IPS-11a (cell line): ENCODE measurements around the gene TSPAN5.

Experiments
- H3K4me3 ChIP-seq: one replicate; pipeline ENCODE4 v1.5.1; 2013; ENCODE audit warnings: low read depth, low read length, control low read depth

Gene TSPAN5

DNA sequence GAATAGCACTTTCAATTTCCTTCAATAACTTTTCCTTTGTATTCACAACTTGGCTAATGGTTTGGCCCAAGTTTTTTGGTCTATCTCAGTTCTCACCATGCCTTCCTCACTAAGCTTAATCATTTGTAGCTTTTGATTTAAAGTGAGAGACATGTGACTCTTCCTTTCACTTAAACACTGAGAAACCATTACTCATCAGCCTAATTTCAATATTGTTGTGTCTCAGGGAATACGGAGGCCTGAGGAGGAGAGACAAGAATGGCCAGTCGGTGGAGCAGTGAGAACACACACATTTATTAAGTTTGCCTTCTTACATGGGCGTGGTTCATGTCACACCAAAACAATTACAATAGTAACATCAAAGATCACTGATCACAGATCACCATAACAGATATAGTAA lies 56.7 kb downstream of the TSPAN5 start:
- no peak overlapping the region for H3K4me3 ChIP-seq

- no peak overlapping the region for H3K4me3 ChIP-seq
Observed at GRCh38 chr4:98599617-98600205, 58.7 kb downstream of the TSPAN5 start.

- no peak overlapping the region for H3K4me3 ChIP-seq
Observed at GRCh38 chr4:98586962-98587354, 71.5 kb downstream of the TSPAN5 start.

DNA sequence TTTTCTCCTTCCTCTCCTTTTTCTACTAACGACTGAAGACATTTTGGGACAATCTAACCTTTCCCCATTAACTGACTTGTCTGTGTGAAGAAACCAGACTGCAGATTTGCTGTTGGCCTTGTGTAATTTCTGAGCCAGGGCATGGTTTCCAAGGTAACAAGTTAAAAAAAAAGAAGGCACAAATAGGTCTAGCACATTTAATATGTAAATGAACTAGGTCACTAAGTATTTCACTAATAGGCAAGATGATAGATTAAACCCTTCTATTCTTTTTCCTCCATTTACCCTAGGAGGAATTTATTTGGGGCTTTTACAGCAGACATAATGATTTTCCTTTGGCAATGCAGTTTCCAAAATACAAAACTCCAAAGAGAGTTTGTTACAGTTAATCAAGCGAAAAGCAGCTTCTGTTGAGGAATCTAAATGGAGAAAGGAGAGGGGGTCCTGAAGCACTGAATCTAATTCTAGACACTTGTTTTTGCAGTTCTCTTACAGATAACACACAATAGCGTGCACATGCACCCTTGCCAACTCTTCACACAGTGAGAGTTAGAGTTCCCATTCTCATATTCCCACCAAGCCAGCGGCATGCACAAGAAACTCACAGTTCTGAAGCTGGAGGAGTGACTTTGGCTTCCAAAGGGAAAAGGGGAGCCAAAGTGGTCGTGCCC lies 72.0 kb downstream of the TSPAN5 start:
- no peak overlapping the region for H3K4me3 ChIP-seq

- no peak overlapping the region for H3K4me3 ChIP-seq
Observed at GRCh38 chr4:98585596-98585995, 72.8 kb downstream of the TSPAN5 start.

DNA sequence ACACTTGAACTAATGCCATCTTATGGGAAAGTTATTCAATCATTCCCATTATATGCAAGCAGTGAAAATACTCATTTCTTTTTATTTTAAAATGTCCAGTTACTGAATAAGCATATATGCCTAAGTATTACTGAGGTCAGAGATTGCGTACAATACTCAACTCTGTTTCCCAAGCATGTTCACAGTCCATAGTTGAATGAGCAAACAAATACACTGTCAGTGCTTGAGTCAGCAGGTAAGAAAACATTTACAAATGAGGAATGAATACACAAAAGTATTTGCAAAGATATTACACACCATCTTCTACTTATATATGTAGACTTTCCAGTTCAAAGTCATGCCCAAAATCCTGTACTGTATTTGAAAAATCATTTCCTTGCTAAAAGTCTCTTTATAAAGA lies 74.1 kb downstream of the TSPAN5 start:
- no peak overlapping the region for H3K4me3 ChIP-seq

- no peak overlapping the region for H3K4me3 ChIP-seq
Observed at GRCh38 chr4:98583265-98583664, 75.1 kb downstream of the TSPAN5 start.

- H3K4me3 ChIP-seq, result no peak overlapping the region
Observed at GRCh38 chr4:98581126-98581525, 77.3 kb downstream of the TSPAN5 start.

GRCh38 chr4:98577956-98578355 lies 80.5 kb downstream of the TSPAN5 start:
- no peak overlapping the region for H3K4me3 ChIP-seq

GRCh38 chr4:98574816-98575215 lies 83.6 kb downstream of the TSPAN5 start:
- H3K4me3 ChIP-seq, result no peak overlapping the region

GRCh38 chr4:98573791-98574190 lies 84.6 kb downstream of the TSPAN5 start:
- no peak overlapping the region for H3K4me3 ChIP-seq

DNA sequence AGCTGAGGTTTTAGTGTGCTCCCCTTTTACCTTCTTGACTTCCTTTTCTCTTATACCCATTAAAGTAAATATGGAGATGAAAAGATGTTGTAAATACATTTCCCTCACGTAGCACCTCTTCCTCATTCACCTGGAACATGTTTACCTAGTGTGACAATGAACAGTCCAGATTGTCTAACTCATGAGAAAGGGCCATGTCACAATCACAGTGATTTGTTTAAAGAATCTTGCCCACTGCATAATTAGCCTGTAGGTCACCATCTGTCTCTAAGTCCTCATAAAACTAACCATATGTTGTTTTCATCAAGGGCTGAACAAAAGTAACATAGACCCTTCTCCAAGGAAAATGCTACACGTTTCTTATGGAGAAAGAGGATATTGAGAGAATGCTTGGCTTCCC lies 85.7 kb downstream of the TSPAN5 start:
- no peak overlapping the region for H3K4me3 ChIP-seq

DNA sequence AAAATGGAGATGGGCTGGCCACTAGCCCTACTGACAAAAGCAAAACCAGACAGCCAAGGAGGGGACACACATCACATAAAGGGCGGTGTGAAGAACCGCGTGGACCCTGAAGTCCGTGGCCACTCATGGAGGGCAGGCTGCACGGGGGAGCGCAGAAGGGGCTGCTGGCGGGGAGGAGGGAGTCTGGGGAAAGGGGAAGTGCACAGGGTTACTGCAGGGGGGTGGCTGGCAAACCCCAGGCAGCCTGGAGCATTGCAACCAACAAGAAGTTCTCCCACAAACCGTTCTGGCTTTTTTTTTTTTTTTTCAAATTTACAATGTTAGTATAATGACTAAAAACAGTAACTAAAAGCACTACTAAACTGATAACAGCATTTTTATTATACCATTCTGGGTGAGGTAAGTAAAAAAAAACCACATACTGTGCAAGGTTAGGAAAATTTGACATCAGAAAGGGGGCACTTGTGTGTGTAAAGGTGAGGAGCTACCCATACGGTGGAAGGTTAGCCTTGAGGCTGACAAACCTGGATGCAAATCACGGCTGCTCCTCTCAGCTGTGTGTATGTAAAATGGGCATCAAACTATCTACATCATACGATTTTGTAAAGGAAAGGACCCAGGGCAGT lies 87.1 kb downstream of the TSPAN5 start:
- no peak overlapping the region for H3K4me3 ChIP-seq

DNA sequence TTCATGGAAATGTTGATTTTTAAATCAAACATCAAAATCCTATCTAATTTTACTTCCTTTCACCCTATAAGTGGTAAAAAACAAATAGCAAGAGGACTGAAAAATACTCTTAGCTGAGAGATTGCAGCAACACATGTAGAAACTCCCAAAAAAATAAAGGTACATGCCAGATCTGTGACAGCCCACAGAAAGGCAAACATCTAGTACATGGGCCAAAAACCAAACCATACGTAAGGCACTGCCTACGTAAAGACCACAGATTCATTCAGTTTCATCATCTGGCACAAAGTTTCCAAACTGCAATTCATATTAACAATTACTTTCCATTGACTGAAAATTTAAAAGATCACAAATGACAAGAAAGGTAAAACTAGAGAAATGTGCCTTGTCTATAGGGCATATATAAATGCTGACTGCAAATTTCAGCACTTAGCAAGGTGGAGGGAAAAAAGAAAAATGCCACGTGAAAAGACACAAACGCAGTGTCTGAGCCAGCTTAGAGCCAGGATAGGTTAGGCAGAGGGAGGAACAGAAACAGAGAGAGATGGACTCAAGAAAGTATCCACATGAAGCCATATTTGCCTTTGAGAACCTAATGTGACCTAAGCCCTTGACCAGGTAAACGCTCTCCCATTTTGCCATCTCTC lies 88.1 kb downstream of the TSPAN5 start:
- H3K4me3 ChIP-seq, result no peak overlapping the region

DNA sequence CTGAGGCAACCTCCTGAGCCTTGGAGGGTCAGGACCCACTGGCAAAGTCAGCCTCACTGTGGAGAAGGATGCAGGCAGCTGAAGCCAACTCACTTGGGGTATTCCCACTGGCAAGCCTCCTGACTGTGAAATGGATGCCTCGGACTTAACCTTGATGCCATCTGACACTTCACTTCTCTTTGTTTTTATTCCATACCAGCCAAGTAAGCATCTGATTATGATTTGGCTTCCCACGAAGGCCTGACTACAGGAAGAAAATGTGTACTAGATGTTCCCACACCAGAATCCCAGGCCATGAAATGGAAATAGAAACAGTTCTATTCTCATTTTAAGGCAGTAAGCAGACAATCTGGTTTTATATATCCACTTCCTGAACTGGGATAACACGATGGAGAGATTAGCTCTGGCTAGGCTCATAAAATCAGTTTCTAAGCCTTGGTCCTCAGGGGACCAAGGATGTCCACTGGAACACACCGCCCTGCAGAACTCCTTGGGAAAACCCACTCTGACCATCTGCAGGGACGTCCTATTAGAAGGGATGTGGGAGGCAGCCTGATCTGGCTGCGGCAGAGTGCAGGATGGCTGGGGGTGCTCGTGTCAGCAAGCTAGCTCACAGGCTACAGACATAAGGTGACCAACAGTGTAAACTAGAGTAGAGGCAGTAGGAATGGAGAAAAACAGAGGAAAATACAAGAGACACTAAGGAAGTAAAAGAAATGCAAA lies 89.3 kb downstream of the TSPAN5 start:
- H3K4me3 ChIP-seq, result no peak overlapping the region

DNA sequence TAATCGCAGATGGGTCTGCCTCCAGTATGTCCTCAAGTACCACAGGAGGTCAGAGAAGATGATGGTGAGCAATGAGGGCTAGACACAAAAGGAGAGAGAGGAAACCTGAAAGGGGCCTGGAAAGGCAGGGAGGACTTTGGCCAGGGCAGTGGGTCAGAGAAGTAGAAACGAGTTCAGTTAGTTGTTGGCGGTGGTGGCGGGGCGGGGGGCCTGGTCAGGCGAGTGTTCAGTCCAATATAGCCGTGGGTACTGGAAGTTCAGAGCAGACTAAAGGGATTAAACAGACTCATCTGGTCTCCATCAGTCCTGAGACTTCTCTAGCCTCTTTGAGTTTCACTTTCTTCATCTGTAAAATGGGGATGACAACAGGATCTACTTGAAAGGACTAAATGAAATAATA lies 90.8 kb downstream of the TSPAN5 start:
- no peak overlapping the region for H3K4me3 ChIP-seq

- H3K4me3 ChIP-seq, result no peak overlapping the region
Observed at GRCh38 chr4:98566361-98567008, 91.9 kb downstream of the TSPAN5 start.

DNA sequence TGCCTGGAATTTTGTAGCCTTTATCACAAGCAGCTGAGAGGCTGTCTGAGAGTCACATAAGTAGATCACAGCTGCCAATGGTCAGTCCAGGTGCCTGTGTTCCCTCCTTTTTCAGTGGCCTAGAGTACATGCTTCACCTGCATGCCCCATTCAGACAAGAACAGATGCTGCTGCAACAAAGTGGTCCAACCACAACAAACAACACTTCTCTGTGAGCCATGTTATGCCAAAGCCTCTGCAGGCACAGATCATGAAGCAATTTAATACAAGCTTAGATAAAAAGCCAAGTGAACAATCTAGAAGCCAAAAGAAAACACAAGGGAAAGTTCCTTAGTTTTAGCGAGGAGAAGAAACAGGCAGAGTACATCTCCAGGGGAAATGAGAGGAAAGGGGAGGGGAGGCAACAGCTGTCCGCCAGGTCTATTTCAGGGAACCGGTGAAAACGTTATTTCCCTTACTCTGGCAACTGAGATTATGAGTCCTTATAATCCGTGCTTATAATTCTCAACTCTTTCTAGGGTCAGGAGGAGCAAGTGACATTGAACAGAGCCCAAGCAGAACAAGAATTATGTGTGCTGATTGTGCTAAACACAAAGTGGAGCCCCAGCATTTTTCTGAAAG lies 92.6 kb downstream of the TSPAN5 start:
- H3K4me3 ChIP-seq, result no peak overlapping the region

- no peak overlapping the region for H3K4me3 ChIP-seq
Observed at GRCh38 chr4:98564852-98565251, 93.6 kb downstream of the TSPAN5 start.

DNA sequence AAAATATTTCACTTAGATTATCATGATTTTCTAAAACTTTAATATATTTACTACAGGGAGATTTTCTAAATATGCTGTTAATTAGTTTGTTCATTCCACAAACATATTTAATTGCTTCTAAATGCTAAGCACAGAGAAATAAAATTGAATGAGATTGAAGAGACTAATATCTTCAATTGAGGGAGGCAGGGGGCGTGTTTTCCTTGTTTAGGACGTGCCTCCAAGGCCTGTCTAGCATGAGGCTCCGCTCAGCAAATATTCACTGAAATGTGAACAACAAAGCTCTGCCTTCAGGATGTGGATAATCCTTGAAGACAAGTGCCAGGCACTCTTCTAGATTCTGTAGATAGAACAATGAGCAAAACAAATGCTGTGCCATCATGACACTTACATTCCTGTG lies 98.1 kb downstream of the TSPAN5 start:
- H3K4me3 ChIP-seq, result no peak overlapping the region
